ENCODE data around the gene SLC2A9.
A peak's percentile ranks its signal among the peaks of the same experiment; 100 is the strongest.

The SLC2A9 gene

DNA sequence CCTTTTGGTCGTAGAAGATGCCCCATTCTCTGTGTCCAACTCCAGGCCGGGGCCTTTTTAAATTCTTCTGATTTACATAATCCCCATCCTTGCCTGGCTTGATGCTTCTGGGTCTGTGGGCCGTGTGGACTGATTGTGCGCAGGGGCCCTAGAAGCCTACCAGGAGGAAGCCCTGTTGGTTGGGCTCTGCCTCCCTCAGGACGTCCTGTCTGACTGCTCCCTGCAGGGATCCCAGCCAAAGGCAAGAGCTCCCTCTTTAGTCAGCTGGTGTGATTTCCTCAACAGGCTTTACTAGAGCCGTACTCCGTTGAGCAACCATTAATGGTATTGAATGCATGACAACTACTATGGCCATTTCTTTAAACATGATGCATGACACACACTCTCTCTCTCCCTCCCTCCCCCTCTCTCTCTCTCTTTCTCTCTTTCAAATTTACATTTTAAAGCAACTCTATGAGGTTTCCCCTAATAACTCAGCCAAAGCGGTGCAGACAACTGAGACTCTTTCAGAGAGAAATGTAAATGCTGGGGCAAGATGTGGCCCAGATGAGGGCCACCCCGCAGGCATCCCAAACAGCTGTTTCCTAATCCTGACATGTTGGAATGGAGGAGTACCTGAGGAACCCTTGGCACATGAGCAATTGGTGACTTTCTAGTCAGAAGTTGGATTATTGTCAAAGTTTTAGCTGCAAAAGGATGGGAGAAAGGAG lies 122.5 kb downstream of the SLC2A9 start:
- TF ChIP-seq FOXK2 (IDR thresholded peaks at IDR 0.05) (no peak), TARDBP (IDR thresholded peaks at IDR 0.05) (no peak), NFRKB (IDR thresholded peaks at IDR 0.05) (no peak), ARNT (IDR thresholded peaks at IDR 0.05) (no peak), CTBP1 (IDR thresholded peaks at IDR 0.05; ENCODE audit: borderline replicate concordance) (no peak), SP1 (IDR thresholded peaks at IDR 0.05) (no peak), LEF1 (IDR thresholded peaks at IDR 0.05; ENCODE audit: borderline replicate concordance) (no peak), FOXM1 (IDR thresholded peaks at IDR 0.05; ENCODE audit: borderline replicate concordance) (no peak)
- ChIA-PET POLR2A (no interaction called here), CTCF (interaction anchor here (1.6 kb wide), 1 partner anchor 115 kb away, joined by 4 read pairs; no protein-coding TSS in a partner anchor)
- peak; percentile 55 for DNase-seq (ENCODE audit: extremely low spot score)

- DNase-seq (ENCODE audit: extremely low spot score) = no peak
- CTCF ChIA-PET = no interaction called here
- POLR2A ChIA-PET = no interaction called here
- TF ChIP-seq CTBP1 (IDR thresholded peaks at IDR 0.05; ENCODE audit: borderline replicate concordance) (no peak), NFRKB (IDR thresholded peaks at IDR 0.05) (no peak), L3MBTL2 (conservative IDR thresholded peaks at IDR 0.05) (no peak), ELF4 (IDR thresholded peaks at IDR 0.05) (no peak), HDGF (IDR thresholded peaks at IDR 0.05; ENCODE audit: borderline replicate concordance) (no peak), BHLHE40 (IDR thresholded peaks at IDR 0.05; ENCODE audit: borderline replicate concordance) (no peak), TARDBP (IDR thresholded peaks at IDR 0.05) (no peak), SUZ12 (IDR thresholded peaks at IDR 0.05) (no peak), FOXM1 (IDR thresholded peaks at IDR 0.05; ENCODE audit: borderline replicate concordance) (no peak), FOXK2 (IDR thresholded peaks at IDR 0.05) (no peak), FOXA1 (IDR thresholded peaks at IDR 0.05) (no peak), ARNT (IDR thresholded peaks at IDR 0.05) (no peak)
- TF ChIP-seq, protein P1, sequence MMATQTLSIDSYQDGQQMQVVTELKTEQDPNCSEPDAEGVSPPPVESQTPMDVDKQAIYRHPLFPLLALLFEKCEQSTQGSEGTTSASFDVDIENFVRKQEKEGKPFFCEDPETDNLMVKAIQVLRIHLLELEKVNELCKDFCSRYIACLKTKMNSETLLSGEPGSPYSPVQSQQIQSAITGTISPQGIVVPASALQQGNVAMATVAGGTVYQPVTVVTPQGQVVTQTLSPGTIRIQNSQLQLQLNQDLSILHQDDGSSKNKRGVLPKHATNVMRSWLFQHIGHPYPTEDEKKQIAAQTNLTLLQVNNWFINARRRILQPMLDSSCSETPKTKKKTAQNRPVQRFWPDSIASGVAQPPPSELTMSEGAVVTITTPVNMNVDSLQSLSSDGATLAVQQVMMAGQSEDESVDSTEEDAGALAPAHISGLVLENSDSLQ (IDR thresholded peaks at IDR 0.05) = no peak
These were observed 126.0 kb downstream of the SLC2A9 start for GRCh38 chr4:9895333-9895705.

- TF ChIP-seq, protein P1 (IDR thresholded peaks at IDR 0.05) = no peak
- no peak for TF ChIP-seq TARDBP (IDR thresholded peaks at IDR 0.05)
- no peak for TF ChIP-seq LEF1 (IDR thresholded peaks at IDR 0.05; ENCODE audit: borderline replicate concordance)
- no peak for TF ChIP-seq CTBP1 (IDR thresholded peaks at IDR 0.05; ENCODE audit: borderline replicate concordance)
- no peak for TF ChIP-seq ARNT (IDR thresholded peaks at IDR 0.05)
- no peak for TF ChIP-seq BHLHE40 (IDR thresholded peaks at IDR 0.05; ENCODE audit: borderline replicate concordance)
- no peak for TF ChIP-seq SUZ12 (IDR thresholded peaks at IDR 0.05)
- no peak for TF ChIP-seq L3MBTL2 (conservative IDR thresholded peaks at IDR 0.05)
- CTCF ChIA-PET = no interaction called here
- DNase-seq (ENCODE audit: extremely low spot score) = no peak
- POLR2A ChIA-PET = no interaction called here
These were observed 126.5 kb downstream of the SLC2A9 start for GRCh38 chr4:9894644-9895332.

- ChIA-PET POLR2A (no interaction called here), CTCF (no interaction called here)
- no peak for TF ChIP-seq CTBP1 (IDR thresholded peaks at IDR 0.05; ENCODE audit: borderline replicate concordance)
- TF ChIP-seq SP1 (IDR thresholded peaks at IDR 0.05) = no peak
- no peak for TF ChIP-seq FOXA1 (IDR thresholded peaks at IDR 0.05)
- no peak for TF ChIP-seq FOXM1 (IDR thresholded peaks at IDR 0.05; ENCODE audit: borderline replicate concordance)
- no peak for TF ChIP-seq SUZ12 (IDR thresholded peaks at IDR 0.05)
- no peak for TF ChIP-seq L3MBTL2 (conservative IDR thresholded peaks at IDR 0.05)
- TF ChIP-seq, protein P1 (IDR thresholded peaks at IDR 0.05) = no peak
- TF ChIP-seq BHLHE40 (IDR thresholded peaks at IDR 0.05; ENCODE audit: borderline replicate concordance) = no peak
- TF ChIP-seq FOXK2 (IDR thresholded peaks at IDR 0.05) = no peak
- TF ChIP-seq NFRKB (IDR thresholded peaks at IDR 0.05) = no peak
- no peak for TF ChIP-seq ZNF384 (IDR thresholded peaks at IDR 0.05)
- no peak for TF ChIP-seq ARNT (IDR thresholded peaks at IDR 0.05)
- TF ChIP-seq ELF4 (IDR thresholded peaks at IDR 0.05) = no peak
- TF ChIP-seq HDGF (IDR thresholded peaks at IDR 0.05; ENCODE audit: borderline replicate concordance) = no peak
- TF ChIP-seq TARDBP (IDR thresholded peaks at IDR 0.05) = no peak
- no peak for TF ChIP-seq LEF1 (IDR thresholded peaks at IDR 0.05; ENCODE audit: borderline replicate concordance)
- no peak for DNase-seq (ENCODE audit: extremely low spot score)
These were observed 127.8 kb downstream of the SLC2A9 start for GRCh38 chr4:9893329-9894108.

GRCh38 chr4:9891740-9892139 lies 129.6 kb downstream of the SLC2A9 start:
- TF ChIP-seq FOXA1 (IDR thresholded peaks at IDR 0.05) (no peak), ZNF384 (IDR thresholded peaks at IDR 0.05) (no peak), HDGF (IDR thresholded peaks at IDR 0.05; ENCODE audit: borderline replicate concordance) (no peak), ELF4 (IDR thresholded peaks at IDR 0.05) (no peak), NFRKB (IDR thresholded peaks at IDR 0.05) (no peak), L3MBTL2 (conservative IDR thresholded peaks at IDR 0.05) (no peak), ARNT (IDR thresholded peaks at IDR 0.05) (no peak), SUZ12 (IDR thresholded peaks at IDR 0.05) (no peak), SP1 (IDR thresholded peaks at IDR 0.05) (no peak), FOXK2 (IDR thresholded peaks at IDR 0.05) (no peak), LEF1 (IDR thresholded peaks at IDR 0.05; ENCODE audit: borderline replicate concordance) (no peak), FOXM1 (IDR thresholded peaks at IDR 0.05; ENCODE audit: borderline replicate concordance) (no peak), CTBP1 (IDR thresholded peaks at IDR 0.05; ENCODE audit: borderline replicate concordance) (no peak), TARDBP (IDR thresholded peaks at IDR 0.05) (no peak)
- TF ChIP-seq, protein P1 (IDR thresholded peaks at IDR 0.05) = no peak
- ChIA-PET POLR2A (no interaction called here), CTCF (no interaction called here)
- no peak for DNase-seq (ENCODE audit: extremely low spot score)
